GM23338 (cell line): Measurements from ENCODE around the gene CFDP1. TPM values are rescaled to one million over a fixed set of nuclear protein-coding genes. Genes with fewer than 3 reads are reported as not detected.

Experiments
- ATAC-seq: fragments of 200-7000 bp; cut with Tn5 transposase; 3 replicates; pipeline ENCODE4 v1.9.1; 2020
- DNase-seq: peaks from one replicate; pipeline ENCODE4 v3.0.0-alpha.2; 2015; ENCODE audit warnings: low spot score
- H2AFZ ChIP-seq: fragments of 200-600 bp; sonication (generic); 2 replicates; pipeline ENCODE4 v1.8.0; 2016; ENCODE audit warnings: antibody characterized with exemption, mild to moderate bottlenecking, moderate library complexity
- H3F3A ChIP-seq: fragments of 200-600 bp; sonication (generic); replicated peaks from 2 replicates; pipeline ENCODE4 v1.8.0; 2017; ENCODE audit warnings: antibody characterized with exemption, mixed run types, low read depth
- H3K27ac ChIP-seq: fragments of 200-600 bp; sonication (generic); 2 replicates; pipeline ENCODE4 v1.6.1; 2016; ENCODE audit warnings: low read depth
- H3K27me3 ChIP-seq: fragments of 200-600 bp; sonication (generic); 2 replicates; pipeline ENCODE4 v1.8.0; 2016; ENCODE audit warnings: mild to moderate bottlenecking, mixed run types, moderate library complexity; ENCODE audit not compliant: insufficient read depth
- H3K36me3 ChIP-seq: fragments of 200-600 bp; sonication (generic); 2 replicates; pipeline ENCODE4 v1.8.0; 2016; ENCODE audit warnings: mild to moderate bottlenecking; ENCODE audit not compliant: insufficient read depth
- H3K4me1 ChIP-seq: fragments of 200-600 bp; sonication (generic); 2 replicates; pipeline ENCODE4 v1.8.0; 2016; ENCODE audit warnings: mild to moderate bottlenecking, moderate library complexity; ENCODE audit not compliant: insufficient read depth
- H3K4me2 ChIP-seq: fragments of 200-600 bp; sonication (generic); 2 replicates; pipeline ENCODE4 v1.7.1; 2017; ENCODE audit warnings: mixed run types
- H3K4me3 ChIP-seq: fragments of 200-600 bp; sonication (generic); 2 replicates; pipeline ENCODE4 v1.6.1; 2016; ENCODE audit warnings: mixed run types
- H3K79me2 ChIP-seq: fragments of 200-600 bp; sonication (generic); replicated peaks from 2 replicates; pipeline ENCODE4 v1.8.0; 2017; ENCODE audit warnings: mild to moderate bottlenecking; ENCODE audit not compliant: insufficient read depth
- H3K9me2 ChIP-seq: fragments of 200-600 bp; sonication (generic); 2 replicates; pipeline ENCODE4 v1.8.0; 2017; ENCODE audit not compliant: insufficient read depth
- H4K20me1 ChIP-seq: fragments of 200-600 bp; sonication (generic); replicated peaks from 2 replicates; pipeline ENCODE4 v1.8.0; 2017; ENCODE audit warnings: mild to moderate bottlenecking; ENCODE audit not compliant: insufficient read depth
- H3K27ac Mint-ChIP-seq: 2 replicates; pipeline ENCODE4 v1.8.0; 2020; ENCODE audit warnings: inconsistent platforms, mild to moderate bottlenecking, moderate library complexity, mixed read lengths
- H3K27me3 Mint-ChIP-seq: 3 replicates; pipeline ENCODE4 v1.8.0; 2022; ENCODE audit warnings: low read depth, mild to moderate bottlenecking, moderate library complexity, mixed read lengths, inconsistent platforms; ENCODE audit not compliant: insufficient read depth, poor library complexity
- H3K36me3 Mint-ChIP-seq: 3 replicates; pipeline ENCODE4 v1.8.0; 2021; ENCODE audit warnings: low read depth, mild to moderate bottlenecking, inconsistent platforms, moderate library complexity, mixed read lengths
- H3K4me1 Mint-ChIP-seq: 3 replicates; pipeline ENCODE4 v1.8.0; 2020; ENCODE audit warnings: mild to moderate bottlenecking, inconsistent platforms, mixed read lengths
- H3K4me3 Mint-ChIP-seq: 3 replicates; pipeline ENCODE4 v1.8.0; 2021; ENCODE audit warnings: moderate library complexity, mild to moderate bottlenecking, inconsistent platforms, mixed read lengths
- H3K9me3 Mint-ChIP-seq: 3 replicates; pipeline ENCODE4 v1.8.0; 2020; ENCODE audit warnings: moderate library complexity, mild to moderate bottlenecking, inconsistent platforms, mixed read lengths
- CREB1 ChIP-seq: fragments of 250-450 bp; sonication (Bioruptor Pico); IDR thresholded peaks from 2 replicates; pipeline ENCODE4 v1.5.0; 2020; ENCODE audit warnings: low read depth, mild to moderate bottlenecking, moderate library complexity
- ETS1 ChIP-seq: IDR thresholded peaks from 2 replicates; pipeline ENCODE4 v1.6.1; 2016; ENCODE audit warnings: antibody characterized with exemption
- EZH2 ChIP-seq: fragments of 200-600 bp; sonication (generic); IDR thresholded peaks from one replicate; pipeline ENCODE4 v1.8.0; 2017; ENCODE audit warnings: antibody characterized with exemption, mild to moderate bottlenecking, low read depth; ENCODE audit not compliant: unreplicated experiment
- EZH2phosphoT487 ChIP-seq: fragments of 200-600 bp; sonication (generic); IDR thresholded peaks from one replicate; pipeline ENCODE4 v1.8.1; 2018; ENCODE audit warnings: antibody characterized with exemption; ENCODE audit not compliant: unreplicated experiment
- JUNB ChIP-seq: IDR thresholded peaks from one replicate; pipeline ENCODE4 v1.6.1; 2016; ENCODE audit warnings: antibody characterized with exemption; ENCODE audit not compliant: unreplicated experiment
- NANOG ChIP-seq: IDR thresholded peaks from 2 replicates; pipeline ENCODE4 v1.6.1; 2016; ENCODE audit warnings: antibody characterized with exemption, borderline replicate concordance
- POLR2AphosphoS5 ChIP-seq: IDR thresholded peaks from 2 replicates; pipeline ENCODE4 v1.6.1; 2016; ENCODE audit warnings: antibody characterized with exemption, low read depth
- REST ChIP-seq: IDR thresholded peaks from one replicate; pipeline ENCODE4 v1.6.1; 2018; ENCODE audit warnings: antibody characterized with exemption; ENCODE audit not compliant: unreplicated experiment
- STAT1 ChIP-seq: IDR thresholded peaks from one replicate; pipeline ENCODE4 v1.6.1; 2016; ENCODE audit warnings: antibody characterized with exemption; ENCODE audit not compliant: unreplicated experiment
- ZNF114 ChIP-seq: fragments of 250-450 bp; sonication (Bioruptor Pico); IDR thresholded peaks from 2 replicates; pipeline ENCODE4 v1.5.0; 2020; ENCODE audit warnings: mild to moderate bottlenecking, moderate library complexity
- ZNF331 ChIP-seq: fragments of 250-450 bp; sonication (Bioruptor Pico); IDR thresholded peaks from 2 replicates; pipeline ENCODE4 v1.5.0; 2020; ENCODE audit warnings: low read depth, mild to moderate bottlenecking, moderate library complexity
- ZNF462 ChIP-seq: fragments of 250-450 bp; sonication (Bioruptor Pico); IDR thresholded peaks from 2 replicates; pipeline ENCODE4 v1.5.0; 2020; ENCODE audit warnings: mild to moderate bottlenecking, moderate library complexity
- polyA plus RNA-seq: library from polyadenylated mRNA; unstranded; fragments of >200 nt; fragmentation: Nextera tagmentation; extraction: Ambion mirVana; gene quantifications from 2 replicates; pipeline ENCODE4 v1.2.1, GENCODE V29; 2016
- total RNA-seq: library from RNA; depleted of rRNA; stranded (reverse); fragments of >200 nt; shearing (Covaris generic); gene quantifications from 2 replicates; pipeline ENCODE4 v1.2.3, GENCODE V29; 2014
- TF ChIP-seq, protein P1 (sequence below), 2 experiments: fragments of 200-600 bp in 1 of 2; sonication (generic) in 1 of 2; conservative IDR thresholded peaks; 2 replicates each; pipeline versions ENCODE4 v1.5.1 to v1.6.1; 2016 to 2017; ENCODE audit warnings: antibody characterized with exemption in 2 of 2, low read depth in 2 of 2, mild to moderate bottlenecking in 2 of 2, moderate library complexity in 1 of 2

The CFDP1 gene
- total and polyA plus RNA-seq, 2 experiments from 2014 or later: 89.9 to 224 TPM

DNA sequence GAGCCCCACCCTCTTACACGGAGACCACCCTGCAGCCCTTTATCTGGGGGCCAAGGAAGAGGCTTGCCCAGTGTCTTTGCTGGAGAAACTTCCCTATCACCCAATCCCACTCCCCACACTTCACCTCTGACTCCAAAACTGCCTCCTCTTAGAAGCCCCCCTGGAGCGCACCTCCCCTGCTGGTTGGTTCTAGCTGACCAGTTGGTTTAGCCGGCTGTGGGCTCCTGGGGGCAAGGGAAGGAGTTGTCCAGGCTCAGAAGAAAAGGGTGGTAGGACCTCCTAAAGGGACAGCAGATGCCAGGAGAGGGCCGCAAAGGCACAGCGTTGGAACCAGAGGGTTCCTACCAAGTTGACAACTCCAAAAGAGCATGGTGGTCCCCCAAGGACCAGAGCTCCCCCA lies 183.9 kb downstream of the CFDP1 start:
- H3K27me3 ChIP-seq: no peaks in the 10 kb centered on the region
- no peaks in the 10 kb centered on the region; the same call in 1 of the 3 replicates for H3K36me3 Mint-ChIP-seq
- H3K4me3 Mint-ChIP-seq: peak overlapping the region; percentile 86
- peaks cover 48% of the 10 kb centered on the region for H4K20me1 ChIP-seq
- no peaks in the 10 kb centered on the region for H3K9me2 ChIP-seq
- no peak for DNase-seq
- H3K36me3 ChIP-seq: no peaks in the 10 kb centered on the region
- H3K4me1 ChIP-seq: peaks cover 69% of the 10 kb centered on the region
- ATAC-seq: no peak
- no peaks in the 10 kb centered on the region for H3K9me3 Mint-ChIP-seq
- H3K27ac Mint-ChIP-seq: no peak overlapping the region
- TF ChIP-seq EZH2 (no peak), ZNF114 (CRISPR knock-in tag) (no peak), ZNF462 (CRISPR knock-in tag) (no peak), STAT1 (no peak), ZNF331 (CRISPR knock-in tag) (no peak), JUNB (no peak), ETS1 (no peak), REST (no peak), POLR2AphosphoS5 (no peak), CREB1 (CRISPR knock-in tag) (no peak), EZH2phosphoT487 (no peak), NANOG (no peak)
- TF ChIP-seq, protein P1, sequence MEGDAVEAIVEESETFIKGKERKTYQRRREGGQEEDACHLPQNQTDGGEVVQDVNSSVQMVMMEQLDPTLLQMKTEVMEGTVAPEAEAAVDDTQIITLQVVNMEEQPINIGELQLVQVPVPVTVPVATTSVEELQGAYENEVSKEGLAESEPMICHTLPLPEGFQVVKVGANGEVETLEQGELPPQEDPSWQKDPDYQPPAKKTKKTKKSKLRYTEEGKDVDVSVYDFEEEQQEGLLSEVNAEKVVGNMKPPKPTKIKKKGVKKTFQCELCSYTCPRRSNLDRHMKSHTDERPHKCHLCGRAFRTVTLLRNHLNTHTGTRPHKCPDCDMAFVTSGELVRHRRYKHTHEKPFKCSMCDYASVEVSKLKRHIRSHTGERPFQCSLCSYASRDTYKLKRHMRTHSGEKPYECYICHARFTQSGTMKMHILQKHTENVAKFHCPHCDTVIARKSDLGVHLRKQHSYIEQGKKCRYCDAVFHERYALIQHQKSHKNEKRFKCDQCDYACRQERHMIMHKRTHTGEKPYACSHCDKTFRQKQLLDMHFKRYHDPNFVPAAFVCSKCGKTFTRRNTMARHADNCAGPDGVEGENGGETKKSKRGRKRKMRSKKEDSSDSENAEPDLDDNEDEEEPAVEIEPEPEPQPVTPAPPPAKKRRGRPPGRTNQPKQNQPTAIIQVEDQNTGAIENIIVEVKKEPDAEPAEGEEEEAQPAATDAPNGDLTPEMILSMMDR (conservative IDR thresholded peaks at IDR 0.05; ENCODE audit: low read depth in 2 of 2): no peak
- H2AFZ ChIP-seq: no peak overlapping the region
- peak overlapping the region; percentile 90 for H3K4me3 ChIP-seq
- H3K4me1 Mint-ChIP-seq: peaks cover 76% of the 10 kb centered on the region
- H3K27ac ChIP-seq: peak overlapping the region; percentile 93; the same call in 1 of the 2 replicates
- peaks cover 24% of the 10 kb centered on the region for H3F3A ChIP-seq
- peaks cover 80% of the 10 kb centered on the region for H3K79me2 ChIP-seq
- H3K27me3 Mint-ChIP-seq: peaks cover 49% of the 10 kb centered on the region
- H3K4me2 ChIP-seq: peak overlapping the region; percentile 98
